ENCODE results near the gene MLST8. TPM values are rescaled to one million over a fixed set of nuclear protein-coding genes. Genes with fewer than 3 reads are reported as not detected.

The MLST8 gene
- total RNA-seq, 1 experiment from 2014 or later: 58.7 TPM

- no peak for ATAC-seq
- no peaks in the 10 kb centered on the region for H3K27me3 ChIP-seq (ENCODE audit: insufficient read depth, low read length)
- no peaks in the 10 kb centered on the region for H3K9me2 ChIP-seq (ENCODE audit: insufficient read depth)
- no peak for TF ChIP-seq REST (IDR thresholded peaks at IDR 0.05; ENCODE audit: low read depth)
- no peak for TF ChIP-seq CTCF (IDR thresholded peaks at IDR 0.05 in 2 of 3, conservative IDR thresholded peaks at IDR 0.05 in 1 of 3; ENCODE audit: borderline replicate concordance in 1 of 3, insufficient read depth in 1 of 3, low read depth in 2 of 3, low read length in 2 of 3)
- TF ChIP-seq CBX3 (IDR thresholded peaks at IDR 0.05; ENCODE audit: low read depth): no peak
- no peak for TF ChIP-seq EZH2phosphoT487 (IDR thresholded peaks at IDR 0.05; ENCODE audit: borderline replicate concordance)
- TF ChIP-seq CEBPB (IDR thresholded peaks at IDR 0.05; ENCODE audit: low read depth): no peak
- no peak for TF ChIP-seq SIN3A (IDR thresholded peaks at IDR 0.05; ENCODE audit: low read depth)
- no peak for TF ChIP-seq POLR2AphosphoS5 (IDR thresholded peaks at IDR 0.05; ENCODE audit: low read depth, low read length)
- no peak for TF ChIP-seq MAX (IDR thresholded peaks at IDR 0.05)
- TF ChIP-seq TCF7L2 (IDR thresholded peaks at IDR 0.05; ENCODE audit: borderline replicate concordance, extremely low read depth, insufficient read depth, insufficient read length): no peak
- TF ChIP-seq YY1 (IDR thresholded peaks at IDR 0.05; ENCODE audit: extremely low read depth, insufficient replicate concordance, low read depth, low read length): no peak
- TF ChIP-seq ELF1 (IDR thresholded peaks at IDR 0.05; ENCODE audit: borderline replicate concordance, low read depth): no peak
- TF ChIP-seq JUND (IDR thresholded peaks at IDR 0.05): no peak
- no peak for TF ChIP-seq POLR2A (IDR thresholded peaks at IDR 0.05; ENCODE audit: borderline replicate concordance, extremely low read depth, insufficient read depth, insufficient read length)
- no peak for TF ChIP-seq ZNF274 (IDR thresholded peaks at IDR 0.05; ENCODE audit: low read depth, low read length)
- no peak for TF ChIP-seq EZH2 (IDR thresholded peaks at IDR 0.05)
- no peak for TF ChIP-seq SP1 (IDR thresholded peaks at IDR 0.05; ENCODE audit: low read depth)
- no peak for TF ChIP-seq ZBTB33 (IDR thresholded peaks at IDR 0.05; ENCODE audit: extremely low read depth, insufficient replicate concordance, low read length)
- TF ChIP-seq RAD21 (IDR thresholded peaks at IDR 0.05; ENCODE audit: low read depth): no peak
- H3K79me2 ChIP-seq (ENCODE audit: insufficient read depth, low read length): peaks cover 18% of the 10 kb centered on the region; the same call in 1 of the 2 replicates
- H4K20me1 ChIP-seq (ENCODE audit: insufficient read depth): no peaks in the 10 kb centered on the region
- no TSS peak for BruUV-seq (replicated peaks)
- H3K27ac ChIP-seq (ENCODE audit: low read depth, low read length): no peak overlapping the region; the same call in 1 of the 2 replicates
- CTCF ChIA-PET: no interaction called here
- H2AFZ ChIP-seq (ENCODE audit: low read depth, low read length, poor library complexity, severe bottlenecking): no peak overlapping the region
- intact Hi-C loops (cut with micrococcal nuclease): no loop called here
- peaks cover 9 to 19% of the 10 kb centered on the region in 2 experiments; a peak in 3 of 4 replicates for H3K36me3 ChIP-seq (ENCODE audit: control insufficient read depth in 1 of 2, insufficient read depth in 2 of 2, low read length in 2 of 2)
- POLR2A ChIA-PET: no interaction called here
- peaks cover 0 to 8% of the 10 kb centered on the region in 2 experiments; a peak in 2 of 4 replicates for H3K4me1 ChIP-seq (ENCODE audit: control insufficient read depth in 1 of 2, insufficient read depth in 2 of 2, low read length in 2 of 2)
- no peaks in the 10 kb centered on the region for H3K9me3 ChIP-seq (ENCODE audit: control insufficient read depth in 1 of 2, insufficient read depth in 1 of 2, low read depth in 1 of 2, low read length in 2 of 2)
- no peak for DNase-seq (ENCODE audit: low read depth, low spot score)
- RAD21 ChIA-PET (ENCODE audit: low non-redundant PET in 1 of 2, low total read pairs in 2 of 2, uncharacterized antibody in 2 of 2, unreplicated experiment in 2 of 2): no interaction called here
- no peak overlapping the region for H3K9ac ChIP-seq (ENCODE audit: low read length)
- no peak overlapping the region for H3K4me3 ChIP-seq (replicated peaks in 1 of 2; ENCODE audit: low read depth in 1 of 2, low read length in 2 of 2)
- no peak overlapping the region for H3K4me2 ChIP-seq (ENCODE audit: low read length)
Observed at GRCh38 chr16:2233046-2233775, 28.0 kb downstream of the MLST8 start.
